Prostate gland (tissue), 2 donors: Measurements from ENCODE around the gene CCDC78. TPM values are rescaled to one million over a fixed set of nuclear protein-coding genes. Genes with fewer than 3 reads are reported as not detected.

Source experiments
- DNase-seq: peaks from one replicate; pipeline ENCODE4 v3.0.0-alpha.2; 2019; ENCODE audit warnings: low spot score
- H3K27ac ChIP-seq, 2 donors: fragments of 200-600 bp; sonication (generic); 2 replicates each; pipeline ENCODE4 v1.5.1; 2017 to 2019
- H3K27me3 ChIP-seq: fragments of 200-600 bp; sonication (generic); replicated peaks from 2 replicates; pipeline ENCODE4 v1.5.1; 2019; ENCODE audit not compliant: insufficient read depth
- H3K36me3 ChIP-seq, 2 donors: fragments of 200-600 bp; sonication (generic); 1 replicate in 1 of 2; 2 replicates in 1 of 2; pipeline versions ENCODE4 v1.5.1 to v1.8.1; 2017 to 2019
- H3K4me1 ChIP-seq: fragments of 200-600 bp; sonication (generic); replicated peaks from 2 replicates; pipeline ENCODE4 v1.5.1; 2019
- H3K4me3 ChIP-seq, 2 donors: fragments of 200-600 bp; sonication (generic); 2 replicates each; pipeline ENCODE4 v1.5.1; 2017 to 2019
- H3K9me3 ChIP-seq: fragments of 200-600 bp; sonication (generic); 2 replicates; pipeline ENCODE4 v1.5.1; 2017
- CTCF ChIP-seq, 4 experiments: fragments of 200-600 bp in 2 of 4; fragments of 450-650 bp in 2 of 4; sonication (generic) in 2 of 4; IDR thresholded peaks; 1 replicate in 3 of 4; 2 replicates in 1 of 4; pipeline ENCODE4 v1.5.1; 2016 to 2019; ENCODE audit warnings: antibody characterized with exemption in 4 of 4, mild to moderate bottlenecking in 2 of 4, moderate library complexity in 2 of 4
- POLR2A ChIP-seq: fragments of 450-650 bp; IDR thresholded peaks from one replicate; pipeline ENCODE4 v1.6.1; 2016; ENCODE audit warnings: antibody characterized with exemption, mild to moderate bottlenecking
- POLR2AphosphoS5 ChIP-seq: sonication (generic); formaldehyde crosslinking; IDR thresholded peaks from one replicate; pipeline ENCODE4 v1.6.1; 2017; ENCODE audit warnings: antibody characterized with exemption
- WGBS: methylation state at CpG from one replicate; pipeline ENCODE4 v1.1.5; 2018; 5-methylcytosine and 5-hydroxymethylcytosine counted together
- intact Hi-C: fragments of 100-400 bp; cut with DNase I; formaldehyde crosslinking; loops from one replicate; pipeline ENCODE4 v1.14.2; 2022
- total RNA-seq, 2 donors: library from RNA; depleted of rRNA; stranded (reverse); fragments of >200 nt; gene quantifications; one replicate each; pipeline ENCODE4 v1.1.0, GENCODE V29; 2016

CCDC78 gene
- total RNA-seq, 2 donors from 2014 or later, result 2.3 to 3.0 TPM

GRCh38 chr16:739560-740458 lies 13.6 kb upstream of the CCDC78 start:
- DNase-seq, result no peak
- Histone ChIP-seq H3K9me3 (no peaks in the 10 kb centered on the region), H3K27ac (peak overlapping the region; percentile 78 to 84), H3K27me3 (no peaks in the 10 kb centered on the region), H3K4me1 (no peaks in the 10 kb centered on the region), H3K4me3 (peak overlapping the region; percentile 93 to 94), H3K36me3 (no peaks in the 10 kb centered on the region)
- TF ChIP-seq CTCF (IDR thresholded peaks at IDR 0.05) (no peak), POLR2A (no peak), POLR2AphosphoS5 (no peak)
- WGBS, result 38% methylated on average over 35 of the region's 38 CpGs
- intact Hi-C loops, result no loop called here

- 96% methylated on average over 29 of the region's 29 CpGs for WGBS
- no peaks in the 10 kb centered on the region for H3K27me3 ChIP-seq
- no peak for TF ChIP-seq POLR2AphosphoS5
- TF ChIP-seq CTCF (IDR thresholded peaks at IDR 0.05), result no peak
- TF ChIP-seq POLR2A, result no peak
- intact Hi-C loops, result no loop called here
- peak overlapping the region; percentile 42 to 67 for H3K27ac ChIP-seq
- no peak overlapping the region for H3K4me3 ChIP-seq
- no peaks in the 10 kb centered on the region for H3K9me3 ChIP-seq
- DNase-seq, result no peak
- H3K4me1 ChIP-seq, result no peaks in the 10 kb centered on the region
- H3K36me3 ChIP-seq, result peaks cover 0 to 14% of the 10 kb centered on the region in 2 donors
Observed at GRCh38 chr16:736936-737481, 10.8 kb upstream of the CCDC78 start.

- no peak overlapping the region for H3K4me3 ChIP-seq
- 92% methylated on average over 13 of the region's 13 CpGs for WGBS
- H3K27me3 ChIP-seq, result no peaks in the 10 kb centered on the region
- H3K4me1 ChIP-seq, result no peaks in the 10 kb centered on the region
- no peak for TF ChIP-seq POLR2AphosphoS5
- no peak for TF ChIP-seq CTCF (IDR thresholded peaks at IDR 0.05)
- no peak for TF ChIP-seq POLR2A
- no peak overlapping the region for H3K27ac ChIP-seq
- intact Hi-C loops, result no loop called here
- H3K36me3 ChIP-seq, result peaks cover 0 to 14% of the 10 kb centered on the region in 2 donors
- DNase-seq, result no peak
- H3K9me3 ChIP-seq, result no peaks in the 10 kb centered on the region
Observed at GRCh38 chr16:735982-736453, 9.8 kb upstream of the CCDC78 start.

GRCh38 chr16:734981-735881 lies 9.0 kb upstream of the CCDC78 start:
- no peaks in the 10 kb centered on the region for H3K4me1 ChIP-seq
- TF ChIP-seq CTCF (IDR thresholded peaks at IDR 0.05) (no peak), POLR2A (no peak), POLR2AphosphoS5 (no peak)
- H3K9me3 ChIP-seq, result no peaks in the 10 kb centered on the region
- H3K27ac ChIP-seq, result no peak overlapping the region
- H3K27me3 ChIP-seq, result no peaks in the 10 kb centered on the region
- no peak overlapping the region for H3K4me3 ChIP-seq
- peaks cover 0 to 14% of the 10 kb centered on the region in 2 donors for H3K36me3 ChIP-seq
- 93% methylated on average over 25 of the region's 25 CpGs for whole genome bisulfite sequencing
- no peak for DNase-seq
- intact Hi-C loops, result no loop called here
